Measurements from ENCODE around the gene MIPEP.

The MIPEP gene

DNA sequence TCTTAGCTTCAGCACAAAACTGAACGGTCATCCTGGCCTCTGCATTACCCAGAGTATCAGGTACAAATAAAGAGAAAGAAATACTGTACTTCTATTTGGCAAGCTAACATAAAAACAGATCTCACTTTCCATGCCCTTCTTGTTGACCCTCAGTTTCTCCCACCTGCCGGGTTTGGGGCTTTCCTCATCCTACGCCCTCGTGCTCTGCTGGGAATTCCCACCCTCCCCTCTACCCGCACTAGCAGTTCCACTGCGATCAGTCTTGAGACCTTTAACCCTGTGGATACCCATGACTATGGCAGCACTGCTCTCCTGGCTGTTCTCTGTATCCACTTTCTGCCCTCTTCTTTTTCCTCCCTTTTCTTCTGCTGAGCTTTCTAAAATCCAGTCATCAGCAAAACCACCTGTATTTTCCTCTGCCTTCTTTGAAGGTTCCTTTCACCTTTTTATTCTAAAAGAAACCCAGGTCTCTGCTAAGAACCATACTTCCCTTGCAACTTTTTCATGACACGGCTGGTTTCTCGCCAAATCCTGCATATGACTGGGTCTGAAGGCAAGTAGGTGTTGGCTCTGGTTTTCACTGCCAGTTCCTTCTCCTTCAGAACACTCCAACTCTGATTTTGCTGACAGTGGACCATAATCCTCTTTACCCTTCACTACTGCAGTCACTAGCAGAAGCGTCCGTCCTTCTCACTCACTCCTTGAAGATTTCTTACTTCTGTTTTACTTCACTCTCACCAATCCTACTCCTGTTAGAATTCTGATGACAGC lies 99.4 kb downstream of the MIPEP start:
- Histone ChIP-seq H3K36me3 (replicated peaks) (no peaks in the 10 kb centered on the region), H3K4me3 (ENCODE audit: low read depth, low read length) (no peak overlapping the region), H3K27ac (peak overlapping the region; percentile 68), H3K27me3 (replicated peaks) (no peaks in the 10 kb centered on the region)
- TF ChIP-seq, protein P1, sequence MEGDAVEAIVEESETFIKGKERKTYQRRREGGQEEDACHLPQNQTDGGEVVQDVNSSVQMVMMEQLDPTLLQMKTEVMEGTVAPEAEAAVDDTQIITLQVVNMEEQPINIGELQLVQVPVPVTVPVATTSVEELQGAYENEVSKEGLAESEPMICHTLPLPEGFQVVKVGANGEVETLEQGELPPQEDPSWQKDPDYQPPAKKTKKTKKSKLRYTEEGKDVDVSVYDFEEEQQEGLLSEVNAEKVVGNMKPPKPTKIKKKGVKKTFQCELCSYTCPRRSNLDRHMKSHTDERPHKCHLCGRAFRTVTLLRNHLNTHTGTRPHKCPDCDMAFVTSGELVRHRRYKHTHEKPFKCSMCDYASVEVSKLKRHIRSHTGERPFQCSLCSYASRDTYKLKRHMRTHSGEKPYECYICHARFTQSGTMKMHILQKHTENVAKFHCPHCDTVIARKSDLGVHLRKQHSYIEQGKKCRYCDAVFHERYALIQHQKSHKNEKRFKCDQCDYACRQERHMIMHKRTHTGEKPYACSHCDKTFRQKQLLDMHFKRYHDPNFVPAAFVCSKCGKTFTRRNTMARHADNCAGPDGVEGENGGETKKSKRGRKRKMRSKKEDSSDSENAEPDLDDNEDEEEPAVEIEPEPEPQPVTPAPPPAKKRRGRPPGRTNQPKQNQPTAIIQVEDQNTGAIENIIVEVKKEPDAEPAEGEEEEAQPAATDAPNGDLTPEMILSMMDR (IDR thresholded peaks at IDR 0.05; ENCODE audit: low read depth, low read length, missing control alignments), result no peak
- in situ Hi-C loops (cut with HindIII; ENCODE audit: low pct_ligation_motif_present, low sequenced_read_pairs), result no loop called here
- DNase-seq, result no peak

DNA sequence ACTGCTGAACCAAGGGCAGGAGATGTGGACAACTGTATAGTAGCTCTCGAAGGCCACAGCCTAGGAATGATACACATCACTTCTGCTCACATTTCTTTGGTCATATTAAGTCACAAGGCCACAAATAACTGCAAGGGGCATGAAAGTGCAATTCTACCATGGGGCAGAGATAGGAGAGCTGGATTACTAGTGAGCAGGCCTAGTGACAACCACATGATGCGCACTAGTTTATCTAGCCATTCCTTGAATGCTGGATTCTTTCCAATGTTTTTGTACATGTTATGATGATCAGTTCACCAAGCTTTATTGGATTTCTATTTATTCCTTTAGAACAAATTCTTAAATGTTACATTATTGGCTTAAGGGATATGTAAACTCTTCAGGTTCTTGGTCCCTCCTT lies 100.7 kb downstream of the MIPEP start:
- in situ Hi-C loops (cut with HindIII; ENCODE audit: low pct_ligation_motif_present, low sequenced_read_pairs), result no loop called here
- H3K36me3 ChIP-seq (replicated peaks), result no peaks in the 10 kb centered on the region
- no peak for DNase-seq
- H3K27me3 ChIP-seq (replicated peaks), result no peaks in the 10 kb centered on the region
- TF ChIP-seq, protein P1 (IDR thresholded peaks at IDR 0.05; ENCODE audit: low read depth, low read length, missing control alignments), result no peak
- H3K4me3 ChIP-seq (ENCODE audit: low read depth, low read length), result no peak overlapping the region
- no peak overlapping the region for H3K27ac ChIP-seq

DNA sequence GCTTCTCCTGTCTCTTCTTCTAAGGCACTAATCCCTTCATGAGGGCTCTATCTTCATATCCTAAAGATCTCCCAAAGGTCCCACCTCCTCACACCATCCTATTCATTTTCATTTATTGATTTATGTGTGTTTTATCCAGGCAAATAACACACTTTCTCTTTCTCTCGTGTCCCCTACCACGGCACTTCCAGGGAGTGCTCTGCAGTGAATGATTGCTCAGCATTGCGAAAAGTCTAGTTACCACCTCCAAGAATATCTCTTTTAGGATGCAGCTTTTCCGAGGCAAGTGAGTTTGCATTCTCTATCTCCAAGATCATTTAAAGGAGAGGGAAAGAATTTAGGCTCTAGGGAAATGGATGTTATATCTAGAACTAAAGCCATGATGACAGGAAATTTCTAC lies 101.7 kb downstream of the MIPEP start:
- no peaks in the 10 kb centered on the region for H3K36me3 ChIP-seq (replicated peaks)
- DNase-seq, result no peak
- TF ChIP-seq, protein P1 (IDR thresholded peaks at IDR 0.05; ENCODE audit: low read depth, low read length, missing control alignments), result no peak
- H3K27ac ChIP-seq, result no peak overlapping the region
- no peaks in the 10 kb centered on the region for H3K27me3 ChIP-seq (replicated peaks)
- H3K4me3 ChIP-seq (ENCODE audit: low read depth, low read length), result no peak overlapping the region
- in situ Hi-C loops (cut with HindIII; ENCODE audit: low pct_ligation_motif_present, low sequenced_read_pairs), result no loop called here

DNA sequence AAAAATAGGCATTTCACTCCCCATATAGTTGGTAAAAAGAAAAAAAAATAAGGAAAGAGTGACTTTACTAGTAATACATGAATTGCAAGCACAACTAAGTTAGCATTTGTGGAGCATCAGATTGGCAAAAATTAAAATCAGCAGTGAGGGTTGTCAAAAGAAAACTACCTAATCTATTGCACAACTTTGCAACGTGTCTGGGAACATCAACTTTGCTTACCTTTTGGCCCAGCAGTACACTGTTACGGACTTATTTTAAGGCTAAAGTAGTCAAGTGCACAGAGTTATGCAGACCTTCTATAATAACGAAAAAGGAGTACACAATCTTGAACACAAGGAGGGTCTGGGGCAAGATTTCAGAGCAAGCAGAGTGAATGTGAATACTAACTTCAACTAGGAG lies 102.6 kb downstream of the MIPEP start:
- no peak for DNase-seq
- in situ Hi-C loops (cut with HindIII; ENCODE audit: low pct_ligation_motif_present, low sequenced_read_pairs), result no loop called here
- no peak overlapping the region for H3K4me3 ChIP-seq (ENCODE audit: low read depth, low read length)
- no peaks in the 10 kb centered on the region for H3K27me3 ChIP-seq (replicated peaks)
- TF ChIP-seq, protein P1 (IDR thresholded peaks at IDR 0.05; ENCODE audit: low read depth, low read length, missing control alignments), result no peak
- no peaks in the 10 kb centered on the region for H3K36me3 ChIP-seq (replicated peaks)
- H3K27ac ChIP-seq, result no peak overlapping the region

DNA sequence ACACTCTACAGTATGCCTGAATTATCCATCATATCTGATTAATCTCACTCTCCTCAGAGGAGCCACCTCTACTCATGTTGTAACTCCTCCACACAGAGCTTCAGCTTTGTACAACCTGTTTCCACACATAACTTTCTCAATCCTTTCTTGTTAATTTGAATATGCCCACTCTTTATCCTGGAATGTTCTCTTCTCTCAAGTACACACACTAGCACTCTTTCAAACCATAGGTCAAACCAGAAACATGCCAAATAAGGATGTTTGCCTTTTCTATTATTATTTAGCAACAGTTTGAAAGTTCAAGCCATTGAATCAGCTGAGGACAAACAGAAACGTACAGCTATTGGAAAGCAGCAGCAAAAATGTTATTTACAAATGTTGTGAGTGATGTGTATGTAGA lies 110.3 kb downstream of the MIPEP start:
- peak overlapping the region; percentile 51 for H3K27ac ChIP-seq
- no peaks in the 10 kb centered on the region for H3K36me3 ChIP-seq (replicated peaks)
- no peak overlapping the region for H3K4me3 ChIP-seq (ENCODE audit: low read depth, low read length)
- no peaks in the 10 kb centered on the region for H3K27me3 ChIP-seq (replicated peaks)
- peak; percentile 48 for DNase-seq
- TF ChIP-seq, protein P1 (IDR thresholded peaks at IDR 0.05; ENCODE audit: low read depth, low read length, missing control alignments), result no peak
- in situ Hi-C loops (cut with HindIII; ENCODE audit: low pct_ligation_motif_present, low sequenced_read_pairs), result no loop called here

Measured in brain microvascular endothelial cell (primary cell).